ENCODE measurements around the gene HIC2. TPM values are rescaled to one million over a fixed set of nuclear protein-coding genes. Genes with fewer than 3 reads are reported as not detected.
"Not testable (repeated sequence)": the region's sequence is repeated elsewhere in the genome, so short reads cannot be mapped to it uniquely, and the experiment has no call there.

The HIC2 gene
- total RNA-seq, 1 donor from 2014 or later = 23.5 TPM

GRCh38 chr22:21407139-21407538 lies 10.0 kb upstream of the HIC2 start:
- not testable (repeated sequence) for H3K4me3 Mint-ChIP-seq (ENCODE audit: unreplicated experiment); H3K9me3 Mint-ChIP-seq (ENCODE audit: unreplicated experiment); H3K36me3 Mint-ChIP-seq (ENCODE audit: low read depth, unreplicated experiment); H3K4me1 Mint-ChIP-seq (ENCODE audit: unreplicated experiment); H3K27ac Mint-ChIP-seq (ENCODE audit: unreplicated experiment); H3K27me3 Mint-ChIP-seq (ENCODE audit: unreplicated experiment); DNase-seq (ENCODE audit: low spot score)

- not testable (repeated sequence) for DNase-seq (ENCODE audit: low spot score); H3K4me1 Mint-ChIP-seq (ENCODE audit: unreplicated experiment); H3K27ac Mint-ChIP-seq (ENCODE audit: unreplicated experiment); H3K27me3 Mint-ChIP-seq (ENCODE audit: unreplicated experiment); H3K4me3 Mint-ChIP-seq (ENCODE audit: unreplicated experiment); H3K36me3 Mint-ChIP-seq (ENCODE audit: low read depth, unreplicated experiment); H3K9me3 Mint-ChIP-seq (ENCODE audit: unreplicated experiment)
Observed at GRCh38 chr22:21407792-21408191, 9.4 kb upstream of the HIC2 start.

GRCh38 chr22:21416375-21416774 lies 796 bp upstream of the HIC2 start:
- H3K27me3 Mint-ChIP-seq (ENCODE audit: unreplicated experiment); H3K27ac Mint-ChIP-seq (ENCODE audit: unreplicated experiment); H3K36me3 Mint-ChIP-seq (ENCODE audit: low read depth, unreplicated experiment); H3K4me1 Mint-ChIP-seq (ENCODE audit: unreplicated experiment); H3K4me3 Mint-ChIP-seq (ENCODE audit: unreplicated experiment); H3K9me3 Mint-ChIP-seq (ENCODE audit: unreplicated experiment); DNase-seq (ENCODE audit: low spot score): not testable (repeated sequence)

GRCh38 chr22:21417853-21418252 lies 682 bp downstream of the HIC2 start:
- not testable (repeated sequence) for H3K36me3 Mint-ChIP-seq (ENCODE audit: low read depth, unreplicated experiment); H3K27ac Mint-ChIP-seq (ENCODE audit: unreplicated experiment); H3K4me3 Mint-ChIP-seq (ENCODE audit: unreplicated experiment); H3K9me3 Mint-ChIP-seq (ENCODE audit: unreplicated experiment); H3K4me1 Mint-ChIP-seq (ENCODE audit: unreplicated experiment); H3K27me3 Mint-ChIP-seq (ENCODE audit: unreplicated experiment)
- DNase-seq (ENCODE audit: low spot score) = peak; percentile 46

- not testable (repeated sequence) for DNase-seq (ENCODE audit: low spot score); H3K27ac Mint-ChIP-seq (ENCODE audit: unreplicated experiment); H3K4me1 Mint-ChIP-seq (ENCODE audit: unreplicated experiment)
Observed at GRCh38 chr22:21418974-21419638, 1.9 kb downstream of the HIC2 start.

GRCh38 chr22:21420180-21420763 lies 3.1 kb downstream of the HIC2 start:
- not testable (repeated sequence) for H3K4me1 Mint-ChIP-seq (ENCODE audit: unreplicated experiment); H3K4me3 Mint-ChIP-seq (ENCODE audit: unreplicated experiment); H3K9me3 Mint-ChIP-seq (ENCODE audit: unreplicated experiment); H3K27me3 Mint-ChIP-seq (ENCODE audit: unreplicated experiment); H3K36me3 Mint-ChIP-seq (ENCODE audit: low read depth, unreplicated experiment); DNase-seq (ENCODE audit: low spot score); H3K27ac Mint-ChIP-seq (ENCODE audit: unreplicated experiment)

More at GRCh38 chr22:21418974-21419638, 1.9 kb downstream of the HIC2 start:
- H3K4me3 Mint-ChIP-seq (ENCODE audit: unreplicated experiment); H3K36me3 Mint-ChIP-seq (ENCODE audit: low read depth, unreplicated experiment); H3K27me3 Mint-ChIP-seq (ENCODE audit: unreplicated experiment); H3K9me3 Mint-ChIP-seq (ENCODE audit: unreplicated experiment): not testable (repeated sequence)

- DNase-seq (ENCODE audit: low spot score); H3K4me1 Mint-ChIP-seq (ENCODE audit: unreplicated experiment); H3K36me3 Mint-ChIP-seq (ENCODE audit: low read depth, unreplicated experiment); H3K27ac Mint-ChIP-seq (ENCODE audit: unreplicated experiment); H3K4me3 Mint-ChIP-seq (ENCODE audit: unreplicated experiment); H3K27me3 Mint-ChIP-seq (ENCODE audit: unreplicated experiment); H3K9me3 Mint-ChIP-seq (ENCODE audit: unreplicated experiment): not testable (repeated sequence)
Observed at GRCh38 chr22:21424084-21424709, 7.0 kb downstream of the HIC2 start.

- H3K4me1 Mint-ChIP-seq (ENCODE audit: unreplicated experiment); DNase-seq (ENCODE audit: low spot score); H3K27ac Mint-ChIP-seq (ENCODE audit: unreplicated experiment); H3K9me3 Mint-ChIP-seq (ENCODE audit: unreplicated experiment); H3K36me3 Mint-ChIP-seq (ENCODE audit: low read depth, unreplicated experiment); H3K4me3 Mint-ChIP-seq (ENCODE audit: unreplicated experiment); H3K27me3 Mint-ChIP-seq (ENCODE audit: unreplicated experiment): not testable (repeated sequence)
Observed at GRCh38 chr22:21434378-21435233, 17.4 kb downstream of the HIC2 start.

GRCh38 chr22:21435998-21436810 lies 19.0 kb downstream of the HIC2 start:
- H3K4me3 Mint-ChIP-seq (ENCODE audit: unreplicated experiment); H3K27ac Mint-ChIP-seq (ENCODE audit: unreplicated experiment); H3K4me1 Mint-ChIP-seq (ENCODE audit: unreplicated experiment); H3K27me3 Mint-ChIP-seq (ENCODE audit: unreplicated experiment); H3K9me3 Mint-ChIP-seq (ENCODE audit: unreplicated experiment); H3K36me3 Mint-ChIP-seq (ENCODE audit: low read depth, unreplicated experiment): not testable (repeated sequence)
- peak; percentile 1 for DNase-seq (ENCODE audit: low spot score)

GRCh38 chr22:21438013-21438412 lies 20.8 kb downstream of the HIC2 start:
- H3K27ac Mint-ChIP-seq (ENCODE audit: unreplicated experiment); H3K4me1 Mint-ChIP-seq (ENCODE audit: unreplicated experiment); H3K4me3 Mint-ChIP-seq (ENCODE audit: unreplicated experiment); H3K27me3 Mint-ChIP-seq (ENCODE audit: unreplicated experiment); H3K9me3 Mint-ChIP-seq (ENCODE audit: unreplicated experiment); DNase-seq (ENCODE audit: low spot score); H3K36me3 Mint-ChIP-seq (ENCODE audit: low read depth, unreplicated experiment): not testable (repeated sequence)

GRCh38 chr22:21440018-21440636 lies 23.0 kb downstream of the HIC2 start:
- not testable (repeated sequence) for H3K4me3 Mint-ChIP-seq (ENCODE audit: unreplicated experiment); H3K27ac Mint-ChIP-seq (ENCODE audit: unreplicated experiment); H3K36me3 Mint-ChIP-seq (ENCODE audit: low read depth, unreplicated experiment); DNase-seq (ENCODE audit: low spot score); H3K4me1 Mint-ChIP-seq (ENCODE audit: unreplicated experiment); H3K9me3 Mint-ChIP-seq (ENCODE audit: unreplicated experiment); H3K27me3 Mint-ChIP-seq (ENCODE audit: unreplicated experiment)

Measured in endothelial cell (in vitro differentiated cells).